ENCODE data around the gene CNIH3.
A peak's percentile ranks its signal among the peaks of the same experiment; 100 is the strongest.
"Not testable (repeated sequence)": the region's sequence is repeated elsewhere in the genome, so short reads cannot be mapped to it uniquely, and the experiment has no call there.

Gene CNIH3

DNA sequence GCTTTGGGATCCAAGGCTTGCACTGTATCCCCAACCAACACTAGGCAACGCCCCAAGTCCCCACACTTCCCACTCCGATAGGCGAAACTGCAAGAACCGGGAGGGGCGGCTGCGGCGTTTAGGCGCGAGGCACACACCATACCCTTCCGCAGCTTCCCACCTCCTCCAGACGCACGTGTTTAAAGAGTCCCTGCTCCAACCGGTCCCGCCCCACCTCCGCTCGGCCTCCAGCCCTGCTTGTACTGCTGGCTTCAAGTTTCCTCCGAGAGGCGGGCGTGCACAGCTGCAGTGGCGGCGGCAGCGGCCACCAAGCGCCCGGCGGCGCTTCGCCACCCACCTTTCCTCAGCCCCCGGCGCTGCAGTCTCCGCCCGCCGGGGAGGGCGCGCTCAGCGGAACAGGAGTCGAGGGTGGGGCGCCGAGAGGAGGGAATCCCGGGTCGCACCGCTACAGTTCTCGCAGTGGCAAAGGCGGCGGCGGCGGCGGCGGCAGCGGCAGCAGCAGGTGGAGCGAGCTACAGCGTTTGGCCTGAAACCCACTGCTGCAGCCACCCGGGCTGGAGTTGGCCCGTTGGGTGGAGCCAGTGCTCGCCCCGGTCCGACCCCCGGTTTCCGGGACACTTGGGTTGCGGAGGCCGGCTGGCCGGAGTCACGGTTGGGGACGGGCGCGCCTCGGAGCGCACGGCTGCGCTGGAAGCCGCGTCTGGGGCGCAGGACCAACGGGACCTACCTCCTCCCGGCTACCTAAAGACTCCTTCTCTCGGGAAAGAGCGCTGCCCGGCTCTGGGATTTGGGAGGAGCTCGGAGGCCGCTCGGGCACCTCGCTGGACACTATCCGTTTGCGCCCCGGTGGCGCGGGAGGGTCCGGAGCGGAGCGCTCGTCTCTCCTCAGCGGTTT, at the start of gene CNIH3:
TSS of gene CNIH3 (plus strand) at position 457 of the 895 bp plus-strand sequence. CDS start 858 bp downstream, outside the sequence.
- peak; percentile 68 to 77 for DNase-seq

DNA sequence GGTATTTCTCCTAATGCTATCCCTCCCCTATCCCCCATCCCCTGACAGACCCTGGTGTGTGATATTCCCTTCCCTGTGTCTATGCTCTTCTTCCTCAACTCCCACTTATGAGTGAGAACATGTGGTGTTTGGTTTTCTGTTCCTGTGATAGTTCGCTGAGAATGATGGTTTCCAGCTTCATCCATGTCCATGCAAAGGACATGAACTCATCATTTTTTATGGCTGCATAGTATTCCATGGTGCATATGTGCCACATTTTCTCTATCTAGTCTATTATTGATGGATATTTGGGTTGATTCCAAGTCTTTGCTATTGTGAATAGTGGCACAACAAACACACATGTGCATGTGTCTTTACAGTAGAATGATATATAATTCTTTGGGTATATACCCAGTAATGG, 49.6 kb upstream of the CNIH3 start:
- DNase-seq = not testable (repeated sequence)

DNA sequence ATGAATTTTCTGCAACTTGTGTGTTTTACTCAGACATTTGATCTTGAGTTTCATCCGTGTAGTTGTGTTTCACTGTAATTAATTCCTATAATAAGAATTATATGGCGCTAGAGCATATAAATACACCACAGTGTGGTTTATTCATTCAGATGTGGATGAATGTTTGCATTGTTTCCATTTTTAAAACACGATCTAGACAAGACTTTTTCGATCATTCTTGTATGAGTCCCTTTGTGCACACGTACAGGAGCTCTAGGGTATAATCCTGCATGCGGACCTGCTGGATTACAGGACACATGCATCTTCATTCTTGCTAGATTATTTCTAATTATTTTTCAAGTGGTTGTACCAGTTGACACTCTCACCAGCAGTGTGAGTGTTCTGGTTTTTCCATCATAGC, 46.8 kb upstream of the CNIH3 start:
- no peak for DNase-seq

DNA sequence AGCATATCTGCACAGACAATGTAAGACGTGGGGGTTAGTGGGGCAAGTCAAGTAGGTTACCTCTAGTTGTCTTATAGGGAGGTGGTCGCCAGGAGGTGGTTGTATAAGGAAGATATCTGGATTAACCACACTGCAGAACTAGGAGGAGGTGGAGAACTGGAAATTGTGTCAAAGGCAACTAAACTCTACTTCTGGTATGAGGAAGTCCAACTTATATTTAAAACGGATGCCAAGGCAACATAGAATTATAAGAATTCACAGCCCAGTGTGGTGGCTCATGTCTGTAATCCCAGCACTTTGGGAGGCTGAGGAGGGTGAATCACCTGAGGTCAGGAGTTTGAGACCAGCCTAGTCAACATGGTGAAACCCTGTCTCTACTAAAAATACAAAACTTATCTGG, 44.1 kb upstream of the CNIH3 start:
- not testable (repeated sequence) for DNase-seq

DNA sequence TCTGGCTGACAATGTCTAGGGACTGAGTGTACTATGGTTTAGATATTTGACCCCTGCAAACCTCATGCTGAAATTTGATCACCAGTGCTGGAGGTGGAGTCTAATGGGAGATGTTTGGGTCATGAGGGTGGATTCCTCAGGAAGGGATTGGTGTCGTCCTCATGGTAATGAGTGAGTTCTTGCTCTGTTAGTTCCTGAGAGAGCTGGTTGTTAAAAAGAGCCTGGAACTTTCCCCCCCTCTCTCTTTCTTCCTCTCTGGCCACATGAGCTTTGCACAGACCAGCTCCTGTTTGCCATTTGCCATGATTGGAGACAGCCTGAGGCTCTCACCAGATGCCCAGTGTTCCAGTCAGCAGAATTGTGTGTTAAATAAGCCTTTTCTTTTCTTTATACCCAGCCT, 36.6 kb upstream of the CNIH3 start:
- DNase-seq = no peak

DNA sequence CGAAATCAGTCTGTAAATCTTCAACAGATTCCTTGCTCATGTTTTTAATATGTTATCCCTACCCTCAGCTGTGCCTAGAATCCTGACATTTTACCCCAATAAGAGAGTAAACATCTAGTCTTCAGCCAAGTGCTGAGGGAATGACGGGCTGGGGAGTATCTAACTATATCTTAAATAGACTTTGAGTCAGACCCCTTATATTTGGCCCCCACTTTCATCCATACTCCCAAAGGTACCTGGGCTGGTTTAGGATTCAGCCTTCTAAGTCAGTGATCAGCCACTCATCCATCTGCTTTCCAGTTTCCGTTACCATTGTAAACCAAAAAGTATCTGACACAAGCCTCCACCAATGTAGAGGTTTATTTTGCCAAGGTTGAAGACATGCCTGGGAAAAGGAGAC, 36.1 kb upstream of the CNIH3 start:
- no peak for DNase-seq

DNA sequence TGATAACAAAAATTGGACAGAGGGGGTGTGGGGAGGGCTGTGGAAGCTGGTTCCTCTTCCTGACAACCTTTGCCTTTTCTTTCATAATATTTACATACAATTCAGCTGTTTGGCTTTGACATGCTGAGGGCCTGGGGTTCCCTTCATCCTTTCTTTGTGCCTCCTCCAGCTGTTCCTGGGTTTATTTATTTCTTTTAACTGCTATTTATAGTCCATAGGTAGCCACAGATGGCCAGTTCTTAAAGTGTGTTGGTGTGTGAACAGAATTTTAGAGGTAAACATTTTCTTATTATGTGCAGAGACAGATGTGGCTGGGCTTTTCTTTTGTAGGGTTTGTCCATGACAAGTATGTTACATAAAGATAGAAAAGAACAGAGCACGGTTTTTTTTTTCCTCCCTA, 34.1 kb upstream of the CNIH3 start:
- peak in 1 of 2 experiments; percentile 19 for DNase-seq

DNA sequence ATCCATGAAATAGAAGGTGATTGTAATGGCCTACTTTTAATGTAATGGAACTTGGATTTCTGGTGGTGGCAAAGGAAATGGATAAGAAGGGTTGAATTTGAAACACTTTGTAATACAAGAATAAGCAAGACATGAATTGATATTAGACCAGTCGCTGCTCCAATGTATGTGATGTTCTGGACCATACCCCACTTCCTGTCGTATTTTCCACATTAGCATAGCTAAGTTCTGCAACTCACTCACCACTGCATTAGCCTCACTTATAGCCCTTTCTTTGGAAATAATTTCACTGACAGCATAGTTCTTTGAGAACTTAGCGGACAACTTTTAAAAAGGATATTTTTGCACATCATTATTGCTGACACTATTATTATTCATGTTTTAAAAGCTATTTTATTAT, 32.3 kb upstream of the CNIH3 start:
- DNase-seq = no peak

DNA sequence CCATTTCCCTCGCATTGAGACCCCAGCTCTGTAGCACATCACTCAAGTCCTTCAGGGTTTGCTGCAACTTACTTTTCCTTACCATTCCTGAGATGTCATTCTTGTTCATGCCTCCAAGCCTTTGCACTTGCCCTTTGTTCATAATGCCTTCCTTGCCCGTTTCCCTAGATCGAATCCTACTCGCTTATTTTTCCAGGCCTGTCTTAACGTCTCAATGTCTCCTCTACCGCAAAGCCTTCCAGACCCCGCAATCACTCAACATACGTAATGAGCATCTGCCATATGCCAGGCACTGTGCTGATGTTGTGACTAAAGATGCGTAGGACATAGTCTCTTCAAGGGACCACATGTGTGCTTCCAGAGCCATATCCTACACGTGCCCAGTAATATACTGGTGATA, 31.1 kb upstream of the CNIH3 start:
- DNase-seq = no peak

DNA sequence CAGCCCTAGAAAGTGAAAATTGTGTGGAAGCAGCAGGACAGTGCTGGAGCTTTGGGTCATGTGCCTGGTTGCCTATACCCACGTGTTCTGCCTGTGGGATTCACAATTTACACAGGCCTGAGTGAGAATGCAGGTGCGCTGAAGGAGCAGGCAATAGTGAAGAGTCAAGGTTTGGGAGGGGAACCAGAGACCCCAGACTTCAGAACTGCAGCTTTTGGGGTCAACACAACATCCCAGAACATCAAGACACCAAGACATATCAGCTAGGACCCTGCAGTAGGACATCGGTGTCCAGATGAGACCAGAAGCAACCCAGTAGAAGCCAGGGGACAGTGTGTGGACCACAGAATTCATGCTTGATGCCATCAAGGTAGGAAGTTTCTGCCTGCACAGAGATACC, 29.1 kb upstream of the CNIH3 start:
- no peak for DNase-seq

DNA sequence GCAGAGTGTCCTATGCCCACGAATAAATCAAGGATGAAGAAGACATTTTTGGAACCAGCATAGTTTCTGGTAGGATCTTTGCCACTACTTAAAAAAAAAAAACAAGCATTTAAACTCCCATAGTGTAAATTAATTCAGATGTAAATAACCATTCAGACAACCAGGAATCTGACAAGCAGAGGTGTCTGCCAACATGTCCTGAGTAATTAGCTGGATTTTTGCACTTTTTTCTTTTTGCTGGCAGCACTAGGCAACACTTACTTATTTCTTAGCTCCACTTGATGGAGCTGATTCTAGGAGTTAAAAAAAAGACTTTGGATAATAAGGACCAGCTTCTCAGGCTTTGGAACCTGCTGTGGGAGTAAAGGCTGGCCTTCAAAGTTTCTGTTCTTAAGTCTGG, 27.6 kb upstream of the CNIH3 start:
- no peak for DNase-seq

DNA sequence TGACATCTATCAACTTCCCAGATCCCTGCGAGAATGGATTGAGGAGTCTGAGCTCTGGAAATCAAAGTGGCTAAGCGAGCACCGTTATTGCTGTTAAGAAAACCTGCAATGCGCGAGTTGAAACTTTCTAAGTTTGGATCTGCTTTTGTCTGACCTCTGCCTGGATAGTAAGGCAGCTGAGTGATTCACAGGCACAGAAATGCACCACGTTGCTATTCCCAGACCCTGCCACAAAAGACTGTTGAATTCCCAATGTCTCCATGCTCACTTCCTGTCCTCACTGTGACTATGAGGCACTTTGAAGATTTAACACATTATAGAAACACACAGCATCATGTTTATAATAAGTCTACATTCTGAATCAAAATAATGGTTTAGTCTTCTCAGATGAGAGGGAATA, 27.1 kb upstream of the CNIH3 start:
- DNase-seq = no peak

DNA sequence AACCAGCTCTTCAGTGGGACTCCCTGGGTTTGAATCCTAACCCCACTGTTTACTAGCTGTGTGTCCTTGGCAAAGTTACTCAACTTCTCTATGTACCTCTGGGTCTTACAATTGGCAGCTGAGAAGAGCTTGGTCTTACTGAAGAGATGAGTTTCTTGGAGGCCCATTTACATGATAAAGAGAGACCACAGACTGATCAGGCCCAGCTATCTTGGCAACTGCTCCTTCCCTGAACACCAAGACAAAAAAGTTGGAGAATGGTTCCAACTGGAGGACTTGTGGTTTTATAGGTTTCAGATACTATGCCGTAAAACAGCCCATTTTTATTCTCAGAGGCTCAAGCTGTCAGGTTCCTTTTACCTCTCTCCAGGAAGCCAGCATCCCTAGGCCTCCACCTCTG, 24.8 kb upstream of the CNIH3 start:
- DNase-seq = no peak

DNA sequence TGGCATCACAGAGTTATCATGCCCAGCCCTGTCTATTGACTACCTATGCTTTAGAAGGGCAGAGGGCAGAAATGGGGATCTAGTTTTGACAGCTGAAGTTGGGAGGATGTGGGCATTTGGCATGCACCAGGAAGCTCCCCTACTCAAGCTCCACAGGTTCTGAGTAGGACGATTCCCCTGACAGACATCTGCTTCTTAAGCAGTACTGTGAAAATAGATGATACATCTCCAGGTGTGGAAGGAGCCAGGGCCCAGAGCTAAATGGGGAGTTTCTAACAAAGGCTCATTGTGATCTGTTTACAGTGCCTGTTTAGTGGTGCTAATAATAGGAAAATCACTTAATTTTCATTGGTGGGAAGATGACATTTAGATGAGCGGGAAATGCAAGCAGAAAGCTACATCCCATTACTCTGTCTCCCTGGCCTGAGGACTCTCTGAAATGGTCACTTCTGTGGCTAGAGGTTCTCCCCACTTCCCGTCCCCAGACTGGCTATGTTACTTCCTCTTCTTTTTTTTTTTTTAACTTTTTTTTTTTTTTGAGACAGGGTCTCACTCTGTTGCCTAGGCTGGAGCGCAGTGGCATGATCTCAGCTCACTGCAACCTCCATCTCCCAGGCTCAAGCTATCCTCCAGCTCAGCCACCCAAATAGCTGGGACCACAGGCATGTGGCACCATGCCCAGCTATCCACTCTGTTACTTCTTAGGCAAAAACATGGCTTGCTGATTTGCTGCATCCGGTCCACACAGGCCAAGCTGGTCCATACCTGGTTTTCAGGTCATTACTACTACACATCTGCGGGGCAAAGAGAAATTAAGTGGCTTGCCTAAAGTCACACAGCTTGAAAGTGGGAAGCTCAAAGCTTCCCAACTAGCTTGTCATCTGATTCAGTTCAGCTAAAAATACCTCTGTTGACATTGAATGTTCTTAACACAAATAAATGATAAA, 23.2 kb upstream of the CNIH3 start:
- DNase-seq = no peak

DNA sequence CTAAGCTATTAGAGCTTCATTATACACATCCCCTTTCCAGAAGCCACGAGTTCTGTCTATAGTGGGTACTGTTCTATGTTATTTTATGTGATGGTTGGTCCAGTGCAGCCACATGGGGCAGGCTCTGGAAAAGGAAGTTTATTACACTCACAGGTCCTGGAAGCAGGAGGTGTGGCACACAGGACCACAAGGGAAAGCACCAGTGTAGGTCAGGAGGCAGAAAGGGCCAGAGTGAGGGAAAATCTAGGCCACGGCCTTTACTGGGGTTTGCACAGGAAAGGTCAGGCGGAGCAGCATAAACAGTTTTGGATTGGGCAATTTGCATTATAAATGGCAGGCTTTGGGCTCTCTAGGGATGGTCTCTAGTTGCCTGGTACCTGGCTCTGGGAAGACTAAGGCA, 21.8 kb upstream of the CNIH3 start:
- no peak for DNase-seq

DNA sequence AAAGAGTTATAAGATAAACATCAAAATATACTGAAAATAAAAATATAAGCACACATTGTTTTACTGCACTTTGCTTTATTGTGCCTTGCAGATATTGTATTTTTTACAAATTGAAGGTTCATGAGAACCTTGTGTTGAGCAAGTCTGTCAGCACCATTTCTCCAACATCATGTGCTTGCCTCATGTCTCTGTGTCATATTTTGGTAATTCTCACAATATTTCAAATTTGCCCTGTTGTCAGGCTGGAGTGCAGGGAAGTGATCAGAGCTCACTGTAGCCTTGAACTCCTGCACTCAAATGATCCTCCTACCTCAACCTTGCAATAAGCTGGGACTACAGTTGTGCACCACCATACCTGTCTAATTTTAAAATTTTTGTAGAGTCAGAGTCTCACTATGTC, 21.3 kb upstream of the CNIH3 start:
- DNase-seq = no peak

DNA sequence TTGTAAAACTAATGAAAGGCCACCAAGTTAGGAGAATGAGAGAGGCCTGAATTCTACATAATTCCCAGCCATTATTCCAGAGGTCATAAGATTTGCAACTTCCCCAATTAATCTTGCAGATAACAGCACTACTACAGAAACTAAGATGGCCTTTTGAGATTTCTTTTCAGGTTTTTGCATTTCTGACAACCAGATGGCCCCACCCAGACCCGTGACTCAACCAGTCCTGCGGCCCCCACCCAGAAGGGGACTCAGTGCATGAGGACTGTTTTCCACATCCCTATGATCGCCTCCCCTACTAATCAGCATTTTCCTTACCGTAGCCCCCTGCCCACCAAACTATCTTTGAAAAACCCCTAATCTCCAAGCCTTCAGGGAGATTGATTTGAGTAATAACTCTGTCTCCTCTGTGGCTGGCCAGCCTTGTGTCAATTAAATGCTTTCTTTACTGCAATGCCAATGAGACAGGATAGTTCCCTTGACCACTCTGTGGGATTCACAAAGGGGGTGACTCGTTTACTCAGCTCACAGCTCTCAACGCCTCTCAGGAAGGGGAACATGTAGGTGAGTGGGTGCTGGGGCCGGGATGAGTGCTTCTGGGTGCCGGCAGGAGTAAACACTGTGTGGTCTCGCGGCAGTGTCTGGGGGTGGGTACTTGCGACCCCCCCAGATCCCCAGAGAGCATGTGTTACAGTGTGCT, 10.5 kb upstream of the CNIH3 start:
- no peak for DNase-seq

DNA sequence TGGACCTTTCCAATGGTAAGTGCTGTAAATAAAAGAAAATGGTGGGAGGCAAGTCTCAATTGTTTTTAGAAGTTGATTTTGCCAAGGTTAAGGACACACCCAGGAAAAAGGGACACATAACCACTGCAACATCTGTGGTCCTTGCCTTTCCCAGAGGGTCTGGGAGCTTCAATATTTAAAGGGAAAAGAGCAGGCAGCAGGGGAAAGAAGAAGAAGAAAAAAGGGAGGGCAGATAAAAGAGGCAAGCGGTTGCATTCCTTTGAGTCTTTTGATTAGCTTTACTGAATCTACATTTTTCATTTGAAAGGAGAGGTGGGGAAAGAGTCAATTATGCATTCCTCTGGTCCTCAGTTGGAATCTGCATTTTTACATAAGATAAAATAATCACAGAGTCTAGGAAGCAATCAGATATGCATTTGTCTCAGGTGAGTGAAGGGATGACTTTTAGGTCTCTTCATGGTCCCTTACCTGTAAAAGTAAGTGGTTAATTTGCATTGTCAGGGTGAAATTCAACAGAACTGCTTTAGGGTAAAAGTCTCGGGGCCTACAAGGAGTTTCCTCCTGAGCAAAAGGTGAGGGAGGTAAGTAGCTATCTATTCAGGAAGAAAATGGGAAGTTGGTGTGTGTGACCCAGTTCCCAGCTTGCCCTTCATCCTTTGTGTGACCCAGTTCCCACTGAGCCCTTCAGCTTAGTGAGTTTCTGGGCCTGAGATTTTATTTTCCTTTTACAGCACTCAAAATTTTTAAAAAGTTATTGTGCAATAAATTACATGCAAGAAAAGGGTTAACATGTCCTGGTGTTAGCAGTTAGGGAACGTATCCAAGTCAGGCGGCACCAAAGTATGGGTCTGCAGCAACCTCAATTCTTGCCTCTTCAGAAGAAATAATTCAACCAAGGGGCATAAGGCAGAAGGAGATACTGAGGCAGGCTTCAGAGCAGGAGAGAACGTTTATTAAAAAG, 8.6 kb upstream of the CNIH3 start:
- no peak for DNase-seq

DNA sequence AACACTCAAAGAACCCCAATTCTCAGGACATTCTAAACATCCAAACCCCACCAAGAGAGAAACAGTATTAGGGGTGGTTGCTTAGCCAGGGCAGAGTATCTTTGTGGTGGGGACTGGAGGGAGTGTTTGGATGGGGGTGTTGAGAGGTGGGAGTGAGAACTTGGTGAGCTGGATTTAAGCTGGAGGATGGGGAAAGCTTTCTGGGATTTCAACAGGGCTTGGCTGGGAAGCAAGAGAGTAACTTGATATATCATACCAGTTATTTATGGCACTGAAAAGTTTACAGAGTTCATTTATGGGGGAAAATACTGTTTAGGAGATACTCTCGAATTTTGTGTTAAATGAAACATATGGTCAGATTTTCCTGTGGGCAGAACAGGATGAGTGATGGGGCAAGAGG, 6.8 kb upstream of the CNIH3 start:
- DNase-seq = no peak

DNA sequence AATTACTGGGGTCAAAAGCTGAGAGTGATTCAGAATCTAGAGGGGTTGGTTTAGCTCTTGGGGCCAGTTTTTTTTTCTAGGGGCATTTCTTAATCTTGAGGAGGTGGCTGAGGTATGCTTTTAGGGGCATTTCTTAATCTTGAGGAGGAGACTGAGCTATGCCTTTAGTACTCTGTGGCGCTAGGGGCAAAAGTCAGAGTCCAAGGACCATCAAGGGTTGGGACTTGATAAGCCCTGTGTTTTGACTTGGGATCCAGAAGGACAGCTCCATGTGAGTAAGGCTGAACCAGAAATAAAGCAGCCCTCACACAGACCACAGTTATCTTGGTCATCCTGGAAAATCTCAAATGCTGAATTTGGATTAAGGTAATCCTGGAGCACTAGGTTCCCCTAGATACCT, 3.9 kb upstream of the CNIH3 start:
- no peak for DNase-seq

DNA sequence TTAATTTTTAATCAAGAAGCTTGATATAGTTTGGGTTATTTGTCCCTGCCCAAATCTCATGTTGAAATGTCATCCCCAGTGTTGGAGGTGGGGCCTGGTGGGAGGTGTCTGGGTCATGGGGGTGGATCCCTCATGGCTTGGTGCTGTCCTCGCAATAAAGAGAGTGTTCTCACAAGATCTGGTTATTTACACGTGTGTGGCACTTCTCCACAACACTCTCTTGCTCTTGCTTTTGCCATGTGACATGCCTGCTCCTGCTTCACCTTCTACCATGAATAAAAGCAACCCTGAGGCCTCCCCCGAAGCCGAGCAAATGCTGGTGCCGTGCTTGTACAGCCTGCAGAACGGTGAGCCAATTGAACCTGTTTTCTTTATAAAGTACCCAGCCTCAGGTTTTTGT, 2.6 kb upstream of the CNIH3 start:
- no peak for DNase-seq

Measured in NCI-H524 (cell line).